ENCODE results near the gene COCH. TPM values are rescaled to one million over a fixed set of nuclear protein-coding genes. Genes with fewer than 3 reads are reported as not detected.
"Not testable (repeated sequence)": the region's sequence is repeated elsewhere in the genome, so short reads cannot be mapped to it uniquely, and the experiment has no call there.

The COCH gene
- polyA plus RNA-seq, 6 donors from 2014 or later = 0.56 to 7.4 (median 3.4) TPM

DNA sequence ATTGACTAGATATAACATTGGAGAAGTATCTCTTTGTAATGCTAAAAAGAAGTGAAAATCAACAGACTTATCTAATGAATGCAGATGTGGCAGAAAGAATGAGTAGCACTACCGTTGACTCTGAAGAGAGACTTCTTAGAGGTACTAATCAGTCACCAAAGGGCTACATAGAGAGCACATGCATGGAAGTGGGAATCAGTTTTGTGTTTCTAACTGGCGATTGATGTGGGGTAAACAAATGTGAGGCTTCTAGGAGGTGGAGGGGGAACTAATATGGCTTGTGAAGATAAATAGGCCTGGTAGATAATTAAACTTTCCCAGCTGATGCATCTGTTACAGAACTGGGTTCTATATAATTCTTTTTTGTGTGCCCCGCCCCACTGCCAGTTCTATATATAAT lies 10.5 kb downstream of the COCH start:
- peaks cover 0 to 5% (median 0%) of the 10 kb centered on the region in 3 donors for H3K4me1 Mint-ChIP-seq
- H3K9me3 Mint-ChIP-seq = no peaks in the 10 kb centered on the region
- no peak overlapping the region for H3K4me3 Mint-ChIP-seq
- no peak for DNase-seq
- no peaks in the 10 kb centered on the region for H3K36me3 Mint-ChIP-seq
- H3K27me3 Mint-ChIP-seq = no peaks in the 10 kb centered on the region
- H3K27ac Mint-ChIP-seq = no peak overlapping the region
- ATAC-seq (ENCODE audit: low read depth in 2 of 2) = no peak

DNA sequence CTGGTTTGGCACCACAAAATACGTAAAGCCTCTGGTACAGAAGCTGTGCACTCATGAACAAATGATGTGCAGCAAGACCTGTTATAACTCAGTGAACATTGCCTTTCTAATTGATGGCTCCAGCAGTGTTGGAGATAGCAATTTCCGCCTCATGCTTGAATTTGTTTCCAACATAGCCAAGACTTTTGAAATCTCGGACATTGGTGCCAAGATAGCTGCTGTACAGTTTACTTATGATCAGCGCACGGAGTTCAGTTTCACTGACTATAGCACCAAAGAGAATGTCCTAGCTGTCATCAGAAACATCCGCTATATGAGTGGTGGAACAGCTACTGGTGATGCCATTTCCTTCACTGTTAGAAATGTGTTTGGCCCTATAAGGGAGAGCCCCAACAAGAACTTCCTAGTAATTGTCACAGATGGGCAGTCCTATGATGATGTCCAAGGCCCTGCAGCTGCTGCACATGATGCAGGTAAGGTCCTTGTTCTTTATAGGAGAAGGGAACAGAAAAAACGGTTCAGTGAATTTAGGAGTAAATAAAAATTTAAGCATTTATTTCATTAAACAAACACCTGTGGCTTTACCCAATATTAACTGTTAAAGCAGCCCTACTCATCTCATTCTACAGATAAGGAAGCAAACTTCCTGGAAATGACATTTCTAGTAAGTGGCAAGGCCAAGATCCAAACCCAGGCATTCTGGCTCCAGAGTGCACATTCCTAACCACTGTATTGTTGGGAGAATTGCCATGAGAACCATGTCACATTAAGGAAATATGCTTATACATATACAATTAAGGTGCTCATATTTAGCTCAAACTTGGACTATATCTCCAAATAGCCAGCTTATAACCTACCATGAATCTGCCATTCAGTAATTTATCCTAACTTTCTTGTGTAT lies 11.7 kb downstream of the COCH start:
- H3K4me3 Mint-ChIP-seq = no peak overlapping the region
- no peak for ATAC-seq (ENCODE audit: low read depth in 2 of 2)
- H3K27me3 Mint-ChIP-seq = no peaks in the 10 kb centered on the region
- H3K4me1 Mint-ChIP-seq = peaks cover 0 to 5% (median 2%) of the 10 kb centered on the region in 3 donors
- no peaks in the 10 kb centered on the region for H3K36me3 Mint-ChIP-seq
- no peak overlapping the region for H3K27ac Mint-ChIP-seq
- no peak for DNase-seq
- no peaks in the 10 kb centered on the region for H3K9me3 Mint-ChIP-seq

DNA sequence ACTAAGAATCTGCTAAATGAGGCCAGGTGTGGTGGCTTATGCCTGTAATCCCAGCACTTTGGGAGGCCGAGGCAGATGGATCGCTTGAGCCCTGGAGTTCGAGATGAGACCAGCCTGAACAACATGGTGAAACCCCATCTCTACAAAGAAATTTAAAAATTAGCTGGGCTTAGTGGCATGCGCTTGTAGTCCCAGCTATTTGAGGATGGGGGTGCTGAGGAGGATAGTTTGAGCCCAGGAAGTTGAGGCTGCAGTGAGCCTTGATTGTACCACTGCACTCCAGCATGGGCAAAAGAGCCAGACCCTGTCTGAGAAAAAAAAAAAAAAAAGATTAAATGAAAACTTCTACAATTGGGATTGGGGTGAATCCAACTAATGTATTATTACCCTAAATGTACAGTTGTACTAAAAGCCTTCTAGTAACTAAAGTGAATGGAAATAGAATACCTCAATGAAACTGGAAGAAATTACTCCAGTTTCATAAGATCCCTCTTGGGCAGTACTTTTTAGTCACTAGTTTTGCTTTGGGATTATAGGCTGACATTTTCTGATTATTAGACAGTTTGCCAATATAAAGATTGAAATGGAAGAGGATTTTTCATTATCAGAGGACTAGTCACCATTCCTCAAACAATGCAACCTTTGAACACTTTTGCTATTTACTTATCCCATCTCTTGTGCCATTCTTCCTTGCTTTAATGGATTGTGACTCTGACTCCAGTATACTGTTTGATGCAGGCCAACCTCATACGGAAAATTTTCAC lies 14.3 kb downstream of the COCH start:
- H3K4me1 Mint-ChIP-seq = peaks cover 0 to 8% (median 2%) of the 10 kb centered on the region in 3 donors
- no peaks in the 10 kb centered on the region for H3K36me3 Mint-ChIP-seq
- no peaks in the 10 kb centered on the region for H3K9me3 Mint-ChIP-seq
- no peak for ATAC-seq (ENCODE audit: low read depth in 2 of 2)
- H3K27ac Mint-ChIP-seq = peak overlapping the region in 1 of 6 donors; percentile 51
- DNase-seq = no peak
- H3K4me3 Mint-ChIP-seq = no peak overlapping the region
- H3K27me3 Mint-ChIP-seq = no peaks in the 10 kb centered on the region

DNA sequence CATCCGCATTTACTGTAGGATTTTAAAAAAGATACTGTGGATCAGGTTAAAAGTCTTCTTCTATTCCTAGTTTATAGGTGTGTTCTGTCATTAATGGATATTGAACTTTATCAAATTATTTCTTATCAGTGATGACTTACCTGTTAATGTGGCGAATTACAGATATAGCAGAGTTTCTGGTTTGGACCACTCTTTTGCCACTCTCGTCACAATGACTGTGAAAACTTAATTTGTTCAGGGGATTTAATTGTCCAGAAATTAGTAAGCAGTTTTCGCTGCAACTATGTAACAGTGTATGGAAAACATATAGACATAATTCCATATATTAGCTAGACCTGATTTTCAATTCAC lies 14.9 kb downstream of the COCH start:
- no peak for DNase-seq
- Mint-ChIP-seq H3K36me3 (peaks cover 0 to under 1% of the 10 kb centered on the region in 2 donors), H3K27ac (peak overlapping the region in 1 of 6 donors; percentile 51), H3K4me3 (no peak overlapping the region), H3K4me1 (peaks cover 0 to 8% (median 2%) of the 10 kb centered on the region in 3 donors), H3K9me3 (no peaks in the 10 kb centered on the region), H3K27me3 (no peaks in the 10 kb centered on the region)
- ATAC-seq (ENCODE audit: low read depth in 2 of 2) = no peak

DNA sequence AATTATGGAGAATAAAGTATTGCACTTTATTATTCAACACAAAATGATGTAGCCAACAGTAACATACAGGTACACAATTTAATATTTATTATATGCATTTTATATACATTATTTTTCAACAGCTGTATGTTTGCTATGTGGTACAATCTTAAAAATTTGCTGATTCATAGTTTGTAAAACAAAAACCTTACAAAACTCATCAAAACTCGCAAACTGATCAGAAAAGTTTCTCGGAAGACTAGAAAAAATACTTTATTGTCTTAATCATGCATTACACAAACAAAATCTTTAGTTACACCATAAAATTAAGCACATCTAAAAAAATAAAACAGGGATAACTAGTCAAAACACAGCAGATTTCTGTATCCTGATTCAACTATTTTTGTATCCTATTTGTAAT lies 19.5 kb downstream of the COCH start:
- DNase-seq (no peak), ATAC-seq (ENCODE audit: low read depth in 2 of 2) (no peak)
- Mint-ChIP-seq H3K4me3 (no peak overlapping the region), H3K27me3 (no peaks in the 10 kb centered on the region), H3K27ac (no peak overlapping the region), H3K9me3 (no peaks in the 10 kb centered on the region), H3K36me3 (peaks cover 12 to 25% of the 10 kb centered on the region in 2 donors), H3K4me1 (peaks cover 0 to 2% (median 2%) of the 10 kb centered on the region in 3 donors)

DNA sequence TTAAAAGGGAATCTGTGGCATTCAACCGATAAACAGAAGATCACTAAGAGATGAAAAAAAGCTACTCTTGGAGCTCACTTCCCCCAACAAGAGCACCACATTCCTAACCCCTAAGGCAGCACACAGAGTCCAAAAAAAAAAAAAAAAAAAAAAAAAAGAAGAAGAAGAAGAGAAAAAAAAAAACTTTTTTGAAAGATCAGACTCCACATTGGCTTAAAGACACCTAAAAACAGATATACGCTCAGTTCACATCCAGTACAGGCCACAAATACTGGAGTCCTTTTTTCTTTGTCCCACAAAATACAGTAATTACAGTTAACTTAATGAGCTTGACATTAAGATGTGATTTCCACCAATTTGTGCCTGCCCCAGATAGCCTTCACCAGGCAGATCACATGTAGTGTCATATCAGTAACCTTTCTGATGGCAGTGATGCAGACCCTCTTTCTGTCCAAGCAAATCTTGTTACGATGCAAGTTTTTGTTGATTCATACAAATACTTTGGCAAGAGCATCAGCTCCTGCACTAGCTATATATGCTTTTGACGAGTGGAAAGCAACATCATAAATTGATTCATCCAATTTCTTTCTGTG lies 20.7 kb downstream of the COCH start:
- no peak overlapping the region for H3K4me3 Mint-ChIP-seq
- peaks cover 0 to 2% (median 2%) of the 10 kb centered on the region in 3 donors for H3K4me1 Mint-ChIP-seq
- no peaks in the 10 kb centered on the region for H3K27me3 Mint-ChIP-seq
- H3K36me3 Mint-ChIP-seq = peaks cover 12 to 30% of the 10 kb centered on the region in 2 donors
- ATAC-seq (ENCODE audit: low read depth in 2 of 2) (no peak), DNase-seq (no peak)
- no peak overlapping the region for H3K27ac Mint-ChIP-seq
- H3K9me3 Mint-ChIP-seq = no peaks in the 10 kb centered on the region

DNA sequence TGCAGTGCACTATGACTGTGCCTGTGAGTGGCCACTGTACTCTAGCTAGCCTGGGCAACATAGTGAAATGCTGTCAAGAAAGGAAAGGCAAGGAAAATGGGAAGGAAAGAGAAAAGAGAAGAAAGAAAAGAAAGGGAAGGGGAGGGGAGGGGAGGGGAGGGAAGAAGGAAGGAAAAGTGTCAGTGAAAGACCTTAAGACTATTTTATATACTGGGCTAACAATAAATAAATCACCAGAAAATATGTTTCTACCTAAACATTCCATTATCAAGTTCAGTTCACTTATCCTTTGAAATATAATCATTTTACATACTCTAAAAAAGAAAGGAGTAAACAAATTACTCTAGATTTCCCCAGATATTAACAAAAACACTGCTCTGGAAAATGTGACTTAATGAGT lies 22.1 kb downstream of the COCH start:
- Mint-ChIP-seq H3K4me3 (no peak overlapping the region), H3K36me3 (peaks cover 12 to 30% of the 10 kb centered on the region in 2 donors), H3K27me3 (no peaks in the 10 kb centered on the region), H3K9me3 (no peaks in the 10 kb centered on the region), H3K27ac (no peak overlapping the region), H3K4me1 (peaks cover 0 to 2% (median 0%) of the 10 kb centered on the region in 3 donors)
- DNase-seq (no peak), ATAC-seq (ENCODE audit: low read depth in 2 of 2) (no peak)

DNA sequence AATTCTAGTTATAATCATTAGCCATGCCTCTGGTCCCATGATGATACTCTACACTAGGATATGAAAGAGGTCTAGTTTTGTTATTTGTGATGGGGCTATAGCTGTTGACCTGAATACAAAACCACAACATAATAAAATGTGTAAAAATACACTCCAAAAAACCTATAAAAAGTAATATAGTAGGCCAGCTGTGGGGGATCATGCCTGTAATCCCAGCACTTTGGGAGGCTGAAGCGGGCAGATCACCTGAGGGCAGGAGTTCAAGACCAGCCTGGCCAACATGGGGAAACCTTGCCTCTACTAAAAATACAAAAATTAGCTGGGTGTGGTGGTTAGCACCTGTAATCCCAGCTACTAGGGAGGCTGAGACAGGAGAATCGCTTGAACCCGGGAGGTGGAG lies 22.8 kb downstream of the COCH start:
- H3K27ac Mint-ChIP-seq; H3K4me1 Mint-ChIP-seq; DNase-seq; H3K9me3 Mint-ChIP-seq; H3K4me3 Mint-ChIP-seq; H3K27me3 Mint-ChIP-seq; ATAC-seq (ENCODE audit: low read depth in 2 of 2): not testable (repeated sequence)
- H3K36me3 Mint-ChIP-seq = peaks cover 12 to 30% of the 10 kb centered on the region in 2 donors

DNA sequence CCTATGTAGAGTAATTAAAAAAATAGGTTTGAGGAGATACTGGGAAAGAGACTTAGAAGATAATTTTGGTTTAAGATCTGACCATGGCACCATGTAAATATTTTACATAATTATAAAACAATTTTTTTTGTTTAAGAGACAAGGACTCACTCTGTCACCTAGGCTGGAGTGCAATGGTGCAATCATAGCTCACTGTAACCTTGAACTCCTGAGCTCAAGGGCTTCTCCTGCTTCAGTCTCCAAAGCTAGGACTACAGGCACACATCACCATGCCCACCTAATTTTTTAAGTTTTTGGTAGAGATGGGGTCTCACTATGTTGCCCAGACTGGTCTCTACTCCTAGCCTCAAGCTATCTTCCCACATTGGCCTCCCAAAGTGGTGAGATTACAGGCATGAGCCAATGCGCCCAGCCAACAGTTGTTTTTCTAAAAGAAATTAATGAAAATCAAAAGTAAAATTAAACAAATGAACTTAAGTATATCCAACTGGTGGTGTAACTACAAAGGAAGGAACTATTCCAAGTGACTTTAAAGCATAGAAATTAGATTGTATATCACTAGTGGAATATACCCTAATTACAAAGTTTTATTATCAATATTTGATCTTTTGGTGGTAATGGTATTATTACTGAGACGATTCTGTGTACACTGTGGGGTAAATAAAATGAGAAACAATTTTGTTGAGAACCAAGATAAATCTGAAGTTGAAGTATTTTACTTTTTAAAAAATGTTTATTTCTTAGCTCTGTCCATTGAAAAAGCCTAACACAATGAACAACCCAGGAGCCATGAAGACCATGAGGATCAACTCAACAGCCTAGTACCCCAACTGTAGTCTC lies 29.1 kb downstream of the COCH start:
- Mint-ChIP-seq H3K4me3 (no peak overlapping the region), H3K27me3 (no peaks in the 10 kb centered on the region), H3K27ac (peak overlapping the region in 5 of 6 donors; percentile 30 to 63 (median 34)), H3K9me3 (no peaks in the 10 kb centered on the region), H3K36me3 (peaks cover 0 to 8% of the 10 kb centered on the region in 2 donors), H3K4me1 (no peaks in the 10 kb centered on the region)
- ATAC-seq (ENCODE audit: low read depth in 2 of 2) = no peak
- DNase-seq = no peak

DNA sequence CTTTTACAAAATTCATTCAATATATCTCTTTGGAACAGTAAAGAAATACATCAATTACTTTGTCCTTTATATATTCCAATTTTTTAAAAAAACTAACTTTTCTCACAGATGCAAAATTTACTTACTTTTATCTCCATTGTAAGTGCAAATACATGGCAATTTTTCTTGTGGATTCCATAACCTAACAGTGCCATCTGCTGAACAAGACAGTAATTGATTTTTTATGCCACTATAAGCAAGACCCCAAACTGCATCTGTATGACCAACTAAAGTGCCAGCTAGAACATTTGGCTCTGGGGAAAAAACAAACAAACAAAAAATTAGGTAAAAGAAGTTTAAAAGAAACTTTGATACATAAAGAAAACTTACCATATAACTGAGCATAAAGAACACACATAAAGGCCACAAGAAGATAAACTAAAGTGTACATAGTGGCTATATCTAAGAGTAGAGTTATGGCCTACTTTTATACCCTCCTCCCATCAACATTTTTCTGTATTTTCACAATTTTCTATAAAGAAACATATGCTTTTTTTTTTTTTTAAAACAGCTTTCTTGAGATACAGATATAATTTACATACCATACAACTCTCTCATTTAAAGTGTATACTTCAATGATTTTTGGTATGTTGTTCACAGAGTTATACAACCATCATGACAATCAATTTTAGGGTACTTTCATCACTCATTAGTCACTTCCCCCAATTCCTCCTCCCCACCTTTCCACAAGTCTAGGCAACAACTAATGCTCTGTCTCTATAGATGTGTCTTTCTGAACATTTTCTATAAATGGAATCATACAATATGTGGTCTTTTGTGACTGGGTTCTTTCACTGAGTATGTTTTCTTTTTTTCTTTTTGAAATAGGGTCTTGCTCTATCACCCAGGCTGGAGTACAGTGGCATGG lies 32.6 kb downstream of the COCH start:
- Mint-ChIP-seq H3K27ac (no peak overlapping the region), H3K4me1 (no peaks in the 10 kb centered on the region), H3K27me3 (no peaks in the 10 kb centered on the region), H3K36me3 (peaks cover 0 to 4% of the 10 kb centered on the region in 2 donors), H3K4me3 (no peak overlapping the region), H3K9me3 (no peaks in the 10 kb centered on the region)
- DNase-seq (no peak), ATAC-seq (ENCODE audit: low read depth in 2 of 2) (no peak)

DNA sequence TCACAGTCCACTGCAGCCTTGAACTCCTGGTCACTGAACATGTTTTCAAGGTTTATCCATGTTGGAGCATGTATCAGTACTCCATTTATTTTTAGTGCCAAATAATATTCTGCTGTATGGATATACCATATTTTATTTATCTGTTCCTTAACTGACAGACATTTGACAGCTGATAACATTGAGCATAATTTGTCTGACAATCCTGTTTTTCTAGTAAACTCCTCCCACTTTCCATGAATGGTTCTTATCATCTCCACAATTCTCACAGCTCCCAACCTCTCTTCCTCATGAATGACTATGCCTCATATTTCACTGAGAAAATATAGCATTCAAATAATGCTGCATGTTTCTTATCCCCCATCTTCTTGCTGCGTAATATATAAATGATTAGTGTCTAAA lies 33.3 kb downstream of the COCH start:
- DNase-seq (no peak), ATAC-seq (ENCODE audit: low read depth in 2 of 2) (no peak)
- Mint-ChIP-seq H3K9me3 (no peaks in the 10 kb centered on the region), H3K36me3 (peaks cover 0 to 4% of the 10 kb centered on the region in 2 donors), H3K27ac (no peak overlapping the region), H3K4me1 (no peaks in the 10 kb centered on the region), H3K4me3 (no peak overlapping the region), H3K27me3 (no peaks in the 10 kb centered on the region)

DNA sequence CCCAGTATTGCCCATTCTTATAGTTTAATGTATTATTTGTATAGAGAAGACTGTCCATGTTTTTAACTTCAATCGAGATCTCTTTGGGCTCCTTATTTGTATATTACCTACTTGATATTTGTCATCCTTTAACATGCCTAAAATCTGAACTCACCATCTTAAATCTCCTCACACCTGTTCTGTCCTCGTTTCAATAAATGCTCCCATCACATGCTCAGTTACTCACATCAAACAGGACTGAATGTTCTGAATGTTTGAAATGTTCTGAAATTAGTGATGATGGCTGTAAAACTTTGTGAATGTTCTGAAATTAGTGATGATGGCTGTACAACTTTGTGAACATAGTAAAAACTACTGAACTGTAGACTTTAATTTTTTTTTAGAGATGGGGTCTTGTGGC lies 34.5 kb downstream of the COCH start:
- Mint-ChIP-seq H3K27ac (no peak overlapping the region), H3K9me3 (no peaks in the 10 kb centered on the region), H3K36me3 (peaks cover 0 to 4% of the 10 kb centered on the region in 2 donors), H3K4me3 (no peak overlapping the region), H3K4me1 (no peaks in the 10 kb centered on the region), H3K27me3 (no peaks in the 10 kb centered on the region)
- ATAC-seq (ENCODE audit: low read depth in 2 of 2) = no peak
- no peak for DNase-seq

Measured in naive B cell (primary cell).